K562 (cell line): ENCODE data around the gene PLS1. TPM values are rescaled to one million over a fixed set of nuclear protein-coding genes. Genes with fewer than 3 reads are reported as not detected.

Experiments
- BDP1 ChIP-seq: IDR thresholded peaks from 3 replicates; pipeline ENCODE4 v1.6.1; 2011; ENCODE audit not compliant: insufficient read length, insufficient read depth
- CHCHD3 ChIP-seq: fragments of 250-450 bp; sonication (Bioruptor Pico); IDR thresholded peaks from 2 replicates; pipeline ENCODE4 v2.1.2; 2022; ENCODE audit warnings: mild to moderate bottlenecking
- EP400 ChIP-seq: fragments of 450-650 bp; IDR thresholded peaks from 2 replicates; pipeline ENCODE4 v1.6.1; 2017; ENCODE audit warnings: antibody characterized with exemption, mild to moderate bottlenecking, moderate library complexity
- ETV6 ChIP-seq, 3 experiments: fragments of 150-350 bp in 1 of 3; sonication (generic) in 1 of 3; formaldehyde crosslinking in 1 of 3; IDR thresholded peaks; 2 replicates each; pipeline versions ENCODE4 v1.6.1 to v1.8.0; 2014 to 2022; ENCODE audit warnings: borderline replicate concordance in 2 of 3, low read depth in 2 of 3, antibody characterized with exemption in 1 of 3, low read length in 1 of 3, mild to moderate bottlenecking in 1 of 3, missing genetic modification reagents in 1 of 3
- FIP1L1 ChIP-seq: fragments of 200-400 bp; formaldehyde crosslinking; IDR thresholded peaks from 2 replicates; pipeline ENCODE4 v1.6.1; 2018; ENCODE audit warnings: mild to moderate bottlenecking, low read depth, low read length; ENCODE audit not compliant: poor library complexity, severe bottlenecking
- HNRNPH1 ChIP-seq: fragments of 200-400 bp; formaldehyde crosslinking; optimal IDR thresholded peaks from 2 replicates; pipeline ENCODE3; 2017; ENCODE audit warnings: low read depth, mild to moderate bottlenecking, low read length, moderate library complexity
- ILK ChIP-seq: fragments of 450-650 bp; IDR thresholded peaks from 2 replicates; pipeline ENCODE4 v1.6.1; 2016; ENCODE audit warnings: missing genetic modification characterization, low read depth, mild to moderate bottlenecking, missing compliant biosample characterization, moderate library complexity, borderline replicate concordance
- KAT8 ChIP-seq: fragments of 450-650 bp; IDR thresholded peaks from 2 replicates; pipeline ENCODE4 v1.6.1; 2016; ENCODE audit warnings: low read depth, mild to moderate bottlenecking
- KHSRP ChIP-seq: fragments of 450-650 bp; IDR thresholded peaks from 2 replicates; pipeline ENCODE4 v1.6.1; 2017
- NR2C1 ChIP-seq, 2 experiments: fragments of 450-650 bp; IDR thresholded peaks; 2 replicates each; pipeline ENCODE4 v1.6.1; 2017; ENCODE audit warnings: mild to moderate bottlenecking in 2 of 2, antibody characterized with exemption in 1 of 2, inconsistent platforms in 1 of 2, missing compliant biosample characterization in 1 of 2, missing genetic modification characterization in 1 of 2
- RBM22 ChIP-seq: fragments of 200-400 bp; formaldehyde crosslinking; IDR thresholded peaks from 2 replicates; pipeline ENCODE4 v1.6.1; 2018; ENCODE audit warnings: low read length, low read depth; ENCODE audit not compliant: poor library complexity, severe bottlenecking
- RNF2 ChIP-seq: sonication (generic); IDR thresholded peaks from 2 replicates; pipeline ENCODE4 v1.6.1; 2016
- SNRNP70 ChIP-seq: fragments of 200-400 bp; formaldehyde crosslinking; optimal IDR thresholded peaks from 2 replicates; pipeline ENCODE3; 2017; ENCODE audit warnings: low read depth, low read length
- SP2 ChIP-seq: IDR thresholded peaks from 2 replicates; pipeline ENCODE4 v1.6.1; 2011; ENCODE audit warnings: mild to moderate bottlenecking, low read depth, low read length, moderate library complexity; ENCODE audit not compliant: poor library complexity, severe bottlenecking; ENCODE audit errors: extremely low read depth
- ZFX ChIP-seq: sonication (generic); formaldehyde crosslinking; IDR thresholded peaks from 2 replicates; pipeline ENCODE4 v1.8.0; 2022; ENCODE audit warnings: mild to moderate bottlenecking, missing genetic modification reagents, moderate library complexity
- ZNF140 ChIP-seq: fragments of 250-450 bp; sonication (Bioruptor Pico); IDR thresholded peaks from 2 replicates; pipeline ENCODE4 v1.8.0; 2021; ENCODE audit warnings: moderate library complexity, mild to moderate bottlenecking, inconsistent platforms
- ZNF143 ChIP-seq: sonication (generic); formaldehyde crosslinking; IDR thresholded peaks from 2 replicates; pipeline ENCODE4 v1.9.0; 2022; ENCODE audit warnings: mild to moderate bottlenecking, missing genetic modification reagents
- polyA plus RNA-seq, 8 experiments: library from polyadenylated mRNA; depleted of rRNA in 4 of 8; stranded (reverse) in 5 of 8; unstranded in 3 of 8; fragments of >200 nt; fragmentation: Nextera tagmentation in 2 of 8; fragmentation: Illumina TruSeq in 1 of 8; extraction: Ambion mirVana in 2 of 8; extraction: Trizol in 1 of 8; gene quantifications; 2 replicates each; pipeline versions ENCODE4 v1.2.1 to v1.2.3, GENCODE V29; 2011 to 2014; ENCODE audit warnings: inconsistent platforms in 1 of 8, missing spikeins in 1 of 8
- total RNA-seq, 7 experiments: library from RNA; depleted of rRNA in 6 of 7; stranded (reverse); fragments of >200 nt in 6 of 7; fragmentation: Illumina TruSeq in 2 of 7; extraction: Trizol in 2 of 7; gene quantifications; 2 replicates each; pipeline versions ENCODE4 v1.2.1 to v1.2.3, GENCODE V29; 2011 to 2021; ENCODE audit warnings: low replicate concordance in 1 of 7
- TF ChIP-seq, protein P1 (sequence below): sonication (generic); formaldehyde crosslinking; IDR thresholded peaks from 2 replicates; pipeline ENCODE4 v1.8.0; 2022; ENCODE audit warnings: mild to moderate bottlenecking, missing genetic modification reagents
- TF ChIP-seq, protein P2 (sequence below): fragments of 250-450 bp; sonication (Bioruptor Pico); IDR thresholded peaks from 2 replicates; pipeline ENCODE4 v1.5.0; 2020; ENCODE audit warnings: mild to moderate bottlenecking, borderline replicate concordance

Gene PLS1
- total and polyA plus RNA-seq, 9 of the 15 experiments (the other 6 are each of a cell fraction or from before 2014, with no cell fraction given), result 6.1 to 21.3 (median 13.0) TPM

DNA sequence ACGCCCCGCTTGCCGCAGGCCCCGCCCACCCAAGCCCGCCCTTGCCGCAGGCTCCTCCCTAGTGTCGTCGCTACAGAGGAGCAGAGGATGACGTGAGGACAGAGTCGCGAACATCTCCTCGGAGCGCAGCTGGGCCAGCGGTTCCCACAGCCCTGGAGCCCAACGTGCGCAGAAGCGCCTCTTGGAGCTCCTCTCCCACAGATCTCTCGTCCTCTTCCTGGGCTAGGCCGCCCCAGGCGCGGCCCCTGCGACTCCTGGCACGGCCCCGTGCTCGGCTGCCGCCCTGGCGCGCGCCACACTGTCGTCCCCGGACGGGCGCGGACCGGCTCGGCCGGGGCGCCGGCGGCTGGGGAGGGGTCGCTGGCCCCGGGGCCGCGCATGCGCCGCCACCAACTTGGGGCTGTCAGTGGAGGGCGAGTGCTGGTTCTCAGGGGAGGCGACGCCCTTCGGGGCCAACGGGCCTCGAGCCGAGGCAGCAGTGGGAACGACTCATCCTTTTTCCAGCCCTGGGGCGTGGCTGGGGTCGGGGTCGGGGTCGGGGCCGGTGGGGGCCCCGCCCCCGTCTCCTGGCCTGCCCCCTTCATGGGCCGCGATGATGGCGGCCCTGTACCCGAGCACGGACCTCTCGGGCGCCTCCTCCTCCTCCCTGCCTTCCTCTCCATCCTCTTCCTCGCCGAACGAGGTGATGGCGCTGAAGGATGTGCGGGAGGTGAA, 127.9 kb downstream of the PLS1 start, which contains the start of gene TRPC1 (continued):
- TF ChIP-seq ZNF140 (CRISPR knock-in tag) (no peak), KHSRP (no peak), ETV6 (IDR thresholded peaks at IDR 0.05; ENCODE audit: borderline replicate concordance in 1 of 2, low read depth in 2 of 2, low read length in 1 of 2) (no peak), ETV6 (CRISPR knock-in tag; IDR thresholded peaks at IDR 0.05; ENCODE audit: borderline replicate concordance) (no peak), BDP1 (no peak), FIP1L1 (no peak), RBM22 (no peak), NR2C1 (IDR thresholded peaks at IDR 0.05) (no peak), NR2C1 (tag; IDR thresholded peaks at IDR 0.05) (no peak), SP2 (no peak), EP400 (0 out of 2 replicates have a peak, but pooled peaks have one; percentile 14), ILK (tag) (no peak), CHCHD3 (CRISPR knock-in tag) (no peak), RNF2 (no peak), SNRNP70 (no peak), KAT8 (no peak), ZNF143 (CRISPR knock-in tag) (no peak), ZFX (CRISPR knock-in tag) (peak; percentile 89), HNRNPH1 (no peak)
- TF ChIP-seq, protein P1, sequence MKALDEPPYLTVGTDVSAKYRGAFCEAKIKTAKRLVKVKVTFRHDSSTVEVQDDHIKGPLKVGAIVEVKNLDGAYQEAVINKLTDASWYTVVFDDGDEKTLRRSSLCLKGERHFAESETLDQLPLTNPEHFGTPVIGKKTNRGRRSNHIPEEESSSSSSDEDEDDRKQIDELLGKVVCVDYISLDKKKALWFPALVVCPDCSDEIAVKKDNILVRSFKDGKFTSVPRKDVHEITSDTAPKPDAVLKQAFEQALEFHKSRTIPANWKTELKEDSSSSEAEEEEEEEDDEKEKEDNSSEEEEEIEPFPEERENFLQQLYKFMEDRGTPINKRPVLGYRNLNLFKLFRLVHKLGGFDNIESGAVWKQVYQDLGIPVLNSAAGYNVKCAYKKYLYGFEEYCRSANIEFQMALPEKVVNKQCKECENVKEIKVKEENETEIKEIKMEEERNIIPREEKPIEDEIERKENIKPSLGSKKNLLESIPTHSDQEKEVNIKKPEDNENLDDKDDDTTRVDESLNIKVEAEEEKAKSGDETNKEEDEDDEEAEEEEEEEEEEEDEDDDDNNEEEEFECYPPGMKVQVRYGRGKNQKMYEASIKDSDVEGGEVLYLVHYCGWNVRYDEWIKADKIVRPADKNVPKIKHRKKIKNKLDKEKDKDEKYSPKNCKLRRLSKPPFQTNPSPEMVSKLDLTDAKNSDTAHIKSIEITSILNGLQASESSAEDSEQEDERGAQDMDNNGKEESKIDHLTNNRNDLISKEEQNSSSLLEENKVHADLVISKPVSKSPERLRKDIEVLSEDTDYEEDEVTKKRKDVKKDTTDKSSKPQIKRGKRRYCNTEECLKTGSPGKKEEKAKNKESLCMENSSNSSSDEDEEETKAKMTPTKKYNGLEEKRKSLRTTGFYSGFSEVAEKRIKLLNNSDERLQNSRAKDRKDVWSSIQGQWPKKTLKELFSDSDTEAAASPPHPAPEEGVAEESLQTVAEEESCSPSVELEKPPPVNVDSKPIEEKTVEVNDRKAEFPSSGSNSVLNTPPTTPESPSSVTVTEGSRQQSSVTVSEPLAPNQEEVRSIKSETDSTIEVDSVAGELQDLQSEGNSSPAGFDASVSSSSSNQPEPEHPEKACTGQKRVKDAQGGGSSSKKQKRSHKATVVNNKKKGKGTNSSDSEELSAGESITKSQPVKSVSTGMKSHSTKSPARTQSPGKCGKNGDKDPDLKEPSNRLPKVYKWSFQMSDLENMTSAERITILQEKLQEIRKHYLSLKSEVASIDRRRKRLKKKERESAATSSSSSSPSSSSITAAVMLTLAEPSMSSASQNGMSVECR (CRISPR knock-in tag), result no peak
- TF ChIP-seq, protein P2, sequence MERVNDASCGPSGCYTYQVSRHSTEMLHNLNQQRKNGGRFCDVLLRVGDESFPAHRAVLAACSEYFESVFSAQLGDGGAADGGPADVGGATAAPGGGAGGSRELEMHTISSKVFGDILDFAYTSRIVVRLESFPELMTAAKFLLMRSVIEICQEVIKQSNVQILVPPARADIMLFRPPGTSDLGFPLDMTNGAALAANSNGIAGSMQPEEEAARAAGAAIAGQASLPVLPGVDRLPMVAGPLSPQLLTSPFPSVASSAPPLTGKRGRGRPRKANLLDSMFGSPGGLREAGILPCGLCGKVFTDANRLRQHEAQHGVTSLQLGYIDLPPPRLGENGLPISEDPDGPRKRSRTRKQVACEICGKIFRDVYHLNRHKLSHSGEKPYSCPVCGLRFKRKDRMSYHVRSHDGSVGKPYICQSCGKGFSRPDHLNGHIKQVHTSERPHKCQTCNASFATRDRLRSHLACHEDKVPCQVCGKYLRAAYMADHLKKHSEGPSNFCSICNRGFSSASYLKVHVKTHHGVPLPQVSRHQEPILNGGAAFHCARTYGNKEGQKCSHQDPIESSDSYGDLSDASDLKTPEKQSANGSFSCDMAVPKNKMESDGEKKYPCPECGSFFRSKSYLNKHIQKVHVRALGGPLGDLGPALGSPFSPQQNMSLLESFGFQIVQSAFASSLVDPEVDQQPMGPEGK, result no peak
